SK-N-SH (cell line): ENCODE measurements around the gene ATPAF2. TPM values are rescaled to one million over a fixed set of nuclear protein-coding genes. Genes with fewer than 3 reads are reported as not detected.

ENCODE experiments used
- CTCF ChIA-PET: fragments of 300-600, 350-600 bp; formaldehyde crosslinking; extraction: SDS; loops from one replicate; lab custom pipeline; 2021; lab: Yijun Ruan, JAX
- POLR2A ChIA-PET: fragments of 350-600 bp; sonication (Branson Sonifier 250); formaldehyde crosslinking; extraction: SDS; loops from one replicate; lab custom pipeline; 2020; ENCODE audit warnings: antibody characterized with exemption, inconsistent platforms; lab: Yijun Ruan, JAX
- DNase-seq: peaks from one replicate; pipeline ENCODE4 v3.0.0; 2012
- H2AFZ ChIP-seq: fragments of 200-600 bp; sonication (generic); 2 replicates; pipeline ENCODE4 v1.8.1; 2016; ENCODE audit warnings: antibody characterized with exemption, mild to moderate bottlenecking, low read depth
- H3F3A ChIP-seq: fragments of 200-600 bp; sonication (generic); replicated peaks from 2 replicates; pipeline ENCODE3; 2016; ENCODE audit warnings: antibody characterized with exemption, mild to moderate bottlenecking; ENCODE audit not compliant: insufficient read depth
- H3K27ac ChIP-seq, 2 experiments: fragments of 200-500 bp in 1 of 2; fragments of 200-600 bp in 1 of 2; sonication (Bioruptor generic) in 1 of 2; sonication (generic), shearing (Covaris generic) in 1 of 2; 2 replicates each; pipeline versions ENCODE4 v1.5.1 to v1.6.1; 2014 to 2016; ENCODE audit warnings: low read depth in 2 of 2, inconsistent platforms in 1 of 2, low read length in 1 of 2, mild to moderate bottlenecking in 1 of 2, mixed read lengths in 1 of 2
- H3K27me3 ChIP-seq: fragments of 200-600 bp; sonication (generic), shearing (Covaris generic); 2 replicates; pipeline ENCODE4 v1.6.1; 2016; ENCODE audit warnings: mixed run types; ENCODE audit not compliant: insufficient read depth
- H3K36me3 ChIP-seq, 2 experiments: fragments of 200-500 bp in 1 of 2; fragments of 200-600 bp in 1 of 2; sonication (Bioruptor generic) in 1 of 2; sonication (generic) in 1 of 2; replicated peaks in 1 of 2; 2 replicates each; pipeline versions ENCODE3 to v1.5.1; 2014 to 2016; ENCODE audit warnings: low read length in 1 of 2, mild to moderate bottlenecking in 1 of 2; ENCODE audit not compliant: insufficient read depth in 2 of 2, control insufficient read depth in 1 of 2
- H3K4me1 ChIP-seq, 2 experiments: fragments of 200-500 bp in 1 of 2; fragments of 200-600 bp in 1 of 2; sonication (Bioruptor generic) in 1 of 2; sonication (generic), shearing (Covaris generic) in 1 of 2; 2 replicates each; pipeline versions ENCODE4 v1.5.1 to v1.6.1; 2014 to 2016; ENCODE audit warnings: low read depth in 1 of 2, low read length in 1 of 2, mixed run types in 1 of 2; ENCODE audit not compliant: insufficient read depth in 2 of 2, control insufficient read depth in 1 of 2
- H3K4me2 ChIP-seq: fragments of 200-600 bp; sonication (generic), shearing (Covaris generic); 2 replicates; pipeline ENCODE4 v1.6.1; 2017; ENCODE audit warnings: mixed run types
- H3K4me3 ChIP-seq, 2 experiments: fragments of 200-500 bp in 1 of 2; fragments of 200-600 bp in 1 of 2; sonication (Bioruptor generic) in 1 of 2; sonication (generic), shearing (Covaris generic) in 1 of 2; 2 replicates each; pipeline versions ENCODE4 v1.5.1 to v1.8.1; 2014 to 2016; ENCODE audit warnings: low read depth in 2 of 2, inconsistent platforms in 1 of 2, low read length in 1 of 2, mild to moderate bottlenecking in 1 of 2, mixed read lengths in 1 of 2, moderate library complexity in 1 of 2
- H3K79me2 ChIP-seq: fragments of 200-600 bp; sonication (generic); 2 replicates; pipeline ENCODE4 v1.8.1; 2017; ENCODE audit warnings: mild to moderate bottlenecking; ENCODE audit not compliant: insufficient read depth
- H3K9ac ChIP-seq: fragments of 200-600 bp; sonication (generic); 2 replicates; pipeline ENCODE4 v1.6.1; 2017; ENCODE audit warnings: mixed run types
- H3K9me2 ChIP-seq: fragments of 200-600 bp; sonication (generic); 2 replicates; pipeline ENCODE4 v1.6.1; 2017; ENCODE audit warnings: mixed run types
- H3K9me3 ChIP-seq: fragments of 200-600 bp; sonication (generic); 2 replicates; pipeline ENCODE4 v1.6.1; 2017; ENCODE audit warnings: mixed run types, mild to moderate bottlenecking, moderate library complexity
- H4K20me1 ChIP-seq: fragments of 200-600 bp; sonication (generic); 2 replicates; pipeline ENCODE4 v1.6.1; 2017; ENCODE audit warnings: mild to moderate bottlenecking, mixed run types; ENCODE audit not compliant: insufficient read depth
- ELF1 ChIP-seq: IDR thresholded peaks from 2 replicates; pipeline ENCODE4 v1.4.0; 2012
- EZH2phosphoT487 ChIP-seq: fragments of 200-600 bp; sonication (generic); IDR thresholded peaks from 2 replicates; pipeline ENCODE4 v1.6.1; 2017; ENCODE audit warnings: low read depth, mixed run types, mild to moderate bottlenecking, antibody characterized with exemption, moderate library complexity, borderline replicate concordance
- FOSL2 ChIP-seq: IDR thresholded peaks from 2 replicates; pipeline ENCODE4 v1.4.0; 2012; ENCODE audit warnings: low read depth, mild to moderate bottlenecking, moderate library complexity, borderline replicate concordance
- FOXJ3 ChIP-seq: sonication (generic); formaldehyde crosslinking; IDR thresholded peaks from 2 replicates; pipeline ENCODE4 v1.5.1; 2020; ENCODE audit warnings: mild to moderate bottlenecking, missing genetic modification reagents
- FOXM1 ChIP-seq: IDR thresholded peaks from 2 replicates; pipeline ENCODE4 v1.4.0; 2012; ENCODE audit warnings: low read depth, mild to moderate bottlenecking
- GABPA ChIP-seq: IDR thresholded peaks from 2 replicates; pipeline ENCODE4 v1.4.0; 2012; ENCODE audit warnings: low read depth, mild to moderate bottlenecking
- MEF2A ChIP-seq: IDR thresholded peaks from 2 replicates; pipeline ENCODE4 v1.4.0; 2012; ENCODE audit warnings: low read depth, borderline replicate concordance
- MXI1 ChIP-seq: IDR thresholded peaks from 2 replicates; pipeline ENCODE4 v1.6.1; 2012; ENCODE audit warnings: mild to moderate bottlenecking, low read depth, low read length, improper control_type of control experiment
- NFIC ChIP-seq: IDR thresholded peaks from 2 replicates; pipeline ENCODE4 v1.4.0; 2012; ENCODE audit warnings: borderline replicate concordance
- NRF1 ChIP-seq: IDR thresholded peaks from 2 replicates; pipeline ENCODE4 v1.6.1; 2012; ENCODE audit warnings: low read depth, mild to moderate bottlenecking, low read length
- POLR2AphosphoS5 ChIP-seq: IDR thresholded peaks from 2 replicates; pipeline ENCODE4 v1.6.1; 2012; ENCODE audit warnings: low read depth, low read length
- RCOR1 ChIP-seq: fragments of 150-350 bp; IDR thresholded peaks from 2 replicates; pipeline ENCODE4 v1.6.1; 2017; ENCODE audit warnings: antibody characterized with exemption, low read length
- TAF1 ChIP-seq: IDR thresholded peaks from 2 replicates; pipeline ENCODE4 v1.6.1; 2012; ENCODE audit warnings: low read depth, mild to moderate bottlenecking, low read length, moderate library complexity, borderline replicate concordance
- TCF12 ChIP-seq: IDR thresholded peaks from 2 replicates; pipeline ENCODE4 v1.4.0; 2012
- TEAD4 ChIP-seq: IDR thresholded peaks from 2 replicates; pipeline ENCODE4 v1.4.0; 2012; ENCODE audit warnings: mild to moderate bottlenecking, borderline replicate concordance; ENCODE audit not compliant: insufficient read depth
- YY1 ChIP-seq: IDR thresholded peaks from 2 replicates; pipeline ENCODE4 v1.4.0; 2012; ENCODE audit warnings: low read depth, mild to moderate bottlenecking
- WGBS: methylation state at CpG from one replicate; pipeline ENCODE4 v1.1.6; 2017; ENCODE audit warnings: low lambda C conversion rate; 5-methylcytosine and 5-hydroxymethylcytosine counted together
- polyA plus RNA-seq, 3 experiments: library from polyadenylated mRNA; depleted of rRNA; stranded (reverse); fragments of >200 nt; gene quantifications; 2 replicates each; pipeline ENCODE4 v1.2.3, GENCODE V29; 2012
- TF ChIP-seq, protein P1 (sequence below): IDR thresholded peaks from 2 replicates; pipeline ENCODE4 v1.4.0; 2012; ENCODE audit warnings: low read depth
- TF ChIP-seq, protein P2 (sequence below): fragments of 200-600 bp; sonication (generic); IDR thresholded peaks from 2 replicates; pipeline ENCODE4 v1.6.1; 2017; ENCODE audit warnings: antibody characterized with exemption, mild to moderate bottlenecking, moderate library complexity
- TF ChIP-seq, protein P3 (sequence below): IDR thresholded peaks from 2 replicates; pipeline ENCODE4 v1.4.0; 2012; ENCODE audit warnings: low read depth, borderline replicate concordance

Gene ATPAF2
- polyA plus RNA-seq, 1 of the 3 experiments (the other 2 are of a cell fraction), result 20.8 TPM

DNA sequence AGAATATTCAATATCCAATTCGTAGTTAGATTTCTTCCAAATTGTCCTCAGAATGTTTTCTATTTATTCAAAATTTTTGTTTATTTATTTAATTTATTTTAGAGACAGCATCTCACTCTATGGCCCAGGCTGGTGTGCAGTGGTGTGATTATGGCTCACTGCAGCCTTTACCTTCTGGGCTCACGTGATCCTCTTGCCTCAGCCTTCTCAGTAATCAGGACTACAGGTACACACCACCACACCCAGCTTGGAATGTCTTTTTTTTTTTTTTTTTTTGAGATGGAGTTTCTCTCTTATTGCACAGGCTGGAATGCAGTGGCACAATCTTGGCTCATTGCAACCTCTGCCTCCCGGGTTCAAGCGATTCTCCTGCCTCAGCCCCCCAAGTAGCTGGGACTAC lies 45.3 kb upstream of the ATPAF2 start:
- H3K9me3 ChIP-seq, result no peaks in the 10 kb centered on the region
- no peak overlapping the region for H2AFZ ChIP-seq
- peaks cover 0 to 7% of the 10 kb centered on the region in 2 experiments; a peak in 1 of 4 replicates for H3K4me1 ChIP-seq
- H3K36me3 ChIP-seq, result no peaks in the 10 kb centered on the region
- H3F3A ChIP-seq, result no peaks in the 10 kb centered on the region
- no peaks in the 10 kb centered on the region for H3K9me2 ChIP-seq
- no peaks in the 10 kb centered on the region for H3K27me3 ChIP-seq
- no peak overlapping the region for H3K9ac ChIP-seq
- H3K4me3 ChIP-seq, result no peak overlapping the region
- CTCF ChIA-PET, result no interaction called here
- TF ChIP-seq MXI1, result no peak
- TF ChIP-seq EZH2phosphoT487, result no peak
- TF ChIP-seq GABPA, result no peak
- no peak for TF ChIP-seq POLR2AphosphoS5
- no peak for TF ChIP-seq TEAD4
- TF ChIP-seq FOXJ3 (CRISPR knock-in tag), result no peak
- no peak for TF ChIP-seq RCOR1
- TF ChIP-seq, protein P1, sequence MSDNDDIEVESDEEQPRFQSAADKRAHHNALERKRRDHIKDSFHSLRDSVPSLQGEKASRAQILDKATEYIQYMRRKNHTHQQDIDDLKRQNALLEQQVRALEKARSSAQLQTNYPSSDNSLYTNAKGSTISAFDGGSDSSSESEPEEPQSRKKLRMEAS, result no peak
- TF ChIP-seq ELF1, result no peak
- TF ChIP-seq, all 33 proteins: peak for 0
- WGBS, result 82% methylated on average over 4 of the region's 4 CpGs
- no peak overlapping the region for H3K27ac ChIP-seq
- no peak for DNase-seq
- POLR2A ChIA-PET, result no interaction called here
- no peak overlapping the region for H3K4me2 ChIP-seq
- no peaks in the 10 kb centered on the region for H4K20me1 ChIP-seq
- peaks cover 16% of the 10 kb centered on the region for H3K79me2 ChIP-seq

DNA sequence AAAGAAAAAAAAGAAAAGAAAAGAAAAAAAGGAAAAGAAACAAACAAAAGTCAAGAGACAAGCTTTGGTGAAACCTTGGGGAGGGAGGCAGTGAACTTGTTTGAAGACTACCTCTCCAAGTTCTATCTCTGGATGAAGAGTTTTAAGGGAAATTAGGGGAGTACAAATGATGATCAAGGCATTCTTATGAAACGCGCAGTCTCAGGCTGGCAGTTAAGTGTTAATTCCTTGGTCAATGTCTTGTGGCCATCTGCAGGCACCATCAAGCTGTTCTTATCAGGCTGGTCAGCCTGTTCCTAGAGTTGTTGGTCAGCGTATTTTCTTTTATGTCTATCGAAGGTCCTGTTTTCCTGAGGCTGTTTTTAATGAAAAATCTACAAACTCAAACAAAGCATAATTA lies 40.6 kb upstream of the ATPAF2 start:
- Histone ChIP-seq H3K9me3 (no peaks in the 10 kb centered on the region), H4K20me1 (no peaks in the 10 kb centered on the region), H3K36me3 (no peaks in the 10 kb centered on the region), H3K4me3 (no peak overlapping the region), H3F3A (no peaks in the 10 kb centered on the region), H3K9me2 (no peaks in the 10 kb centered on the region), H3K4me2 (no peak overlapping the region), H3K4me1 (peaks cover 0 to 1% of the 10 kb centered on the region in 2 experiments; a peak in 1 of 4 replicates), H2AFZ (no peak overlapping the region), H3K27me3 (no peaks in the 10 kb centered on the region), H3K27ac (no peak overlapping the region), H3K79me2 (no peaks in the 10 kb centered on the region), H3K9ac (no peak overlapping the region)
- WGBS, result 68% methylated on average over 4 of the region's 4 CpGs
- TF ChIP-seq, protein P2, sequence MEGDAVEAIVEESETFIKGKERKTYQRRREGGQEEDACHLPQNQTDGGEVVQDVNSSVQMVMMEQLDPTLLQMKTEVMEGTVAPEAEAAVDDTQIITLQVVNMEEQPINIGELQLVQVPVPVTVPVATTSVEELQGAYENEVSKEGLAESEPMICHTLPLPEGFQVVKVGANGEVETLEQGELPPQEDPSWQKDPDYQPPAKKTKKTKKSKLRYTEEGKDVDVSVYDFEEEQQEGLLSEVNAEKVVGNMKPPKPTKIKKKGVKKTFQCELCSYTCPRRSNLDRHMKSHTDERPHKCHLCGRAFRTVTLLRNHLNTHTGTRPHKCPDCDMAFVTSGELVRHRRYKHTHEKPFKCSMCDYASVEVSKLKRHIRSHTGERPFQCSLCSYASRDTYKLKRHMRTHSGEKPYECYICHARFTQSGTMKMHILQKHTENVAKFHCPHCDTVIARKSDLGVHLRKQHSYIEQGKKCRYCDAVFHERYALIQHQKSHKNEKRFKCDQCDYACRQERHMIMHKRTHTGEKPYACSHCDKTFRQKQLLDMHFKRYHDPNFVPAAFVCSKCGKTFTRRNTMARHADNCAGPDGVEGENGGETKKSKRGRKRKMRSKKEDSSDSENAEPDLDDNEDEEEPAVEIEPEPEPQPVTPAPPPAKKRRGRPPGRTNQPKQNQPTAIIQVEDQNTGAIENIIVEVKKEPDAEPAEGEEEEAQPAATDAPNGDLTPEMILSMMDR, result no peak
- TF ChIP-seq, protein P1, result no peak
- TF ChIP-seq NFIC (no peak), RCOR1 (no peak), FOSL2 (no peak), TCF12 (no peak), EZH2phosphoT487 (no peak), YY1 (no peak), MEF2A (no peak), MXI1 (no peak), POLR2AphosphoS5 (no peak), TAF1 (no peak), FOXJ3 (CRISPR knock-in tag) (no peak), NRF1 (no peak), FOXM1 (no peak)
- TF ChIP-seq, protein P3, sequence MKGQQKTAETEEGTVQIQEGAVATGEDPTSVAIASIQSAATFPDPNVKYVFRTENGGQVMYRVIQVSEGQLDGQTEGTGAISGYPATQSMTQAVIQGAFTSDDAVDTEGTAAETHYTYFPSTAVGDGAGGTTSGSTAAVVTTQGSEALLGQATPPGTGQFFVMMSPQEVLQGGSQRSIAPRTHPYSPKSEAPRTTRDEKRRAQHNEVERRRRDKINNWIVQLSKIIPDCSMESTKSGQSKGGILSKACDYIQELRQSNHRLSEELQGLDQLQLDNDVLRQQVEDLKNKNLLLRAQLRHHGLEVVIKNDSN, result no peak
- ChIA-PET POLR2A (no interaction called here), CTCF (no interaction called here)
- DNase-seq, result no peak
